H1 (cell line): Measurements from ENCODE around the gene EBLN2.

Experiments used
- ZNF274 ChIP-seq: IDR thresholded peaks from 2 replicates; pipeline ENCODE4 v1.7.0; 2012; ENCODE audit warnings: low read length, borderline replicate concordance; ENCODE audit errors: extremely low read depth
- TF ChIP-seq, protein P1 (sequence below), 3 experiments: IDR thresholded peaks; 1 replicate in 2 of 3; 2 replicates in 1 of 3; pipeline versions ENCODE4 v1.5.1 to v1.6.1; 2011; ENCODE audit warnings: low read length in 3 of 3, mild to moderate bottlenecking in 3 of 3, inconsistent platforms in 2 of 3, low read depth in 1 of 3, moderate library complexity in 1 of 3; ENCODE audit not compliant: insufficient read depth in 1 of 3; ENCODE audit errors: control extremely low read depth in 1 of 3

DNA sequence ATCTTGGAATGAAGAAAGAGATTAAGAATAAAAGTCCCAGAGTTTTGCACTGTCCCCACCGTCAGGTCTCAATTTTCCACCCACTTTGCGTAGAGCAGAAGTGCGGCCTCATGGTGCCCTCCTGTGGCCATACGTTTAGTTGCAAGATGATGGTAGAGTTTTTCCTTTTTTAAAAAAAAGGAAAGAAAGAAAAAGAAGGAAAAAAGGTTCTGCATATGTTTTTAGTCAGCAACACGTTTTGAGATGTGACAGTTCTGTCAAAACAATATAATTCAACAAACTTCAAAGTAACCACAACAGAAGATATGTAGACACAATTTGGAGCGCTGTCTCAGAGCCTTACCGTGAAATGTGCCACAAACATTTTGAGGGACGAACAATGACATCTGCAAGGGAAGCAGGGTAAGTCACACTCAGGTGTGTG is 24.6 kb downstream of the EBLN2 start:
- TF ChIP-seq, protein P1, sequence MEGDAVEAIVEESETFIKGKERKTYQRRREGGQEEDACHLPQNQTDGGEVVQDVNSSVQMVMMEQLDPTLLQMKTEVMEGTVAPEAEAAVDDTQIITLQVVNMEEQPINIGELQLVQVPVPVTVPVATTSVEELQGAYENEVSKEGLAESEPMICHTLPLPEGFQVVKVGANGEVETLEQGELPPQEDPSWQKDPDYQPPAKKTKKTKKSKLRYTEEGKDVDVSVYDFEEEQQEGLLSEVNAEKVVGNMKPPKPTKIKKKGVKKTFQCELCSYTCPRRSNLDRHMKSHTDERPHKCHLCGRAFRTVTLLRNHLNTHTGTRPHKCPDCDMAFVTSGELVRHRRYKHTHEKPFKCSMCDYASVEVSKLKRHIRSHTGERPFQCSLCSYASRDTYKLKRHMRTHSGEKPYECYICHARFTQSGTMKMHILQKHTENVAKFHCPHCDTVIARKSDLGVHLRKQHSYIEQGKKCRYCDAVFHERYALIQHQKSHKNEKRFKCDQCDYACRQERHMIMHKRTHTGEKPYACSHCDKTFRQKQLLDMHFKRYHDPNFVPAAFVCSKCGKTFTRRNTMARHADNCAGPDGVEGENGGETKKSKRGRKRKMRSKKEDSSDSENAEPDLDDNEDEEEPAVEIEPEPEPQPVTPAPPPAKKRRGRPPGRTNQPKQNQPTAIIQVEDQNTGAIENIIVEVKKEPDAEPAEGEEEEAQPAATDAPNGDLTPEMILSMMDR (IDR thresholded peaks at IDR 0.05; ENCODE audit: control extremely low read depth in 1 of 3, insufficient read depth in 1 of 3, low read depth in 1 of 3, low read length in 3 of 3) = peak; percentile 51 to 83 (median 63)
- no peak for TF ChIP-seq ZNF274
